Suprapubic skin (tissue), 4 donors: Measurements from ENCODE around the gene MTA3. TPM values are rescaled to one million over a fixed set of nuclear protein-coding genes. Genes with fewer than 3 reads are reported as not detected.
"Not testable (repeated sequence)": the region's sequence is repeated elsewhere in the genome, so short reads cannot be mapped to it uniquely, and the experiment has no call there.

Source experiments
- DNase-seq, 2 donors: peaks; one replicate each; pipeline ENCODE4 v3.0.0-alpha.2; 2019; ENCODE audit warnings: low spot score in 2 of 2
- H3K27ac ChIP-seq: fragments of 200-600 bp; sonication (generic); one replicate; pipeline ENCODE4 v1.5.1; 2019
- H3K27me3 ChIP-seq: fragments of 200-600 bp; sonication (generic); one replicate; pipeline ENCODE4 v1.5.1; 2019
- H3K36me3 ChIP-seq: fragments of 200-600 bp; sonication (generic); one replicate; pipeline ENCODE4 v1.5.1; 2019
- H3K4me1 ChIP-seq: fragments of 200-600 bp; sonication (generic); one replicate; pipeline ENCODE4 v1.5.1; 2019
- H3K4me3 ChIP-seq: fragments of 200-600 bp; sonication (generic); one replicate; pipeline ENCODE4 v1.5.1; 2019; ENCODE audit warnings: mild to moderate bottlenecking
- H3K9me3 ChIP-seq: fragments of 200-600 bp; sonication (generic); one replicate; pipeline ENCODE4 v1.5.1; 2019
- CTCF ChIP-seq, 2 donors: fragments of 200-600 bp in 1 of 2; fragments of 450-650 bp in 1 of 2; sonication (generic) in 1 of 2; IDR thresholded peaks; one replicate each; pipeline ENCODE4 v1.5.1; 2016 to 2019; ENCODE audit warnings: antibody characterized with exemption in 2 of 2, mild to moderate bottlenecking in 1 of 2, moderate library complexity in 1 of 2
- EP300 ChIP-seq: sonication (generic); formaldehyde crosslinking; IDR thresholded peaks from one replicate; pipeline ENCODE4 v1.6.1; 2017; ENCODE audit warnings: antibody characterized with exemption
- POLR2A ChIP-seq, 2 donors: fragments of 450-650 bp; IDR thresholded peaks; one replicate each; pipeline ENCODE4 v1.6.1; 2017; ENCODE audit warnings: antibody characterized with exemption in 2 of 2, mild to moderate bottlenecking in 2 of 2, moderate library complexity in 2 of 2
- POLR2AphosphoS5 ChIP-seq, 3 donors: sonication (generic); formaldehyde crosslinking; IDR thresholded peaks; one replicate each; pipeline ENCODE4 v1.6.1; 2017; ENCODE audit warnings: antibody characterized with exemption in 3 of 3
- WGBS: methylation state at CpG from one replicate; pipeline ENCODE4 v1.1.5; 2018; 5-methylcytosine and 5-hydroxymethylcytosine counted together
- total RNA-seq, 4 donors: library from RNA; depleted of rRNA; stranded (reverse); fragments of >200 nt; gene quantifications; one replicate each; pipeline ENCODE4 v1.1.0, GENCODE V29; 2016

MTA3 gene
- total RNA-seq, 4 donors from 2014 or later = 29.6 to 81.9 (median 30.3) TPM

- Histone ChIP-seq H3K4me3 (no peak overlapping the region), H3K27ac (no peak overlapping the region), H3K9me3 (no peaks in the 10 kb centered on the region), H3K36me3 (peaks cover 3% of the 10 kb centered on the region), H3K4me1 (no peaks in the 10 kb centered on the region), H3K27me3 (no peaks in the 10 kb centered on the region)
- DNase-seq = no peak
- 92% methylated on average over 2 of the region's 2 CpGs for WGBS
- TF ChIP-seq POLR2AphosphoS5 (IDR thresholded peaks at IDR 0.05) (no peak), EP300 (no peak), CTCF (IDR thresholded peaks at IDR 0.05) (no peak), POLR2A (IDR thresholded peaks at IDR 0.05) (no peak)
These were observed 30.2 kb downstream of the MTA3 start for GRCh38 chr2:42598656-42599055.

- Histone ChIP-seq H3K4me1 (no peaks in the 10 kb centered on the region), H3K4me3 (no peak overlapping the region), H3K27ac (no peak overlapping the region), H3K27me3 (no peaks in the 10 kb centered on the region), H3K36me3 (peaks cover 3% of the 10 kb centered on the region), H3K9me3 (no peaks in the 10 kb centered on the region)
- no peak for TF ChIP-seq POLR2A (IDR thresholded peaks at IDR 0.05)
- no peak for TF ChIP-seq EP300
- no peak for TF ChIP-seq POLR2AphosphoS5 (IDR thresholded peaks at IDR 0.05)
- no peak for TF ChIP-seq CTCF (IDR thresholded peaks at IDR 0.05)
- WGBS = 86% methylated on average over 3 of the region's 3 CpGs
- DNase-seq = no peak
These were observed 32.6 kb downstream of the MTA3 start for GRCh38 chr2:42601076-42601475.

GRCh38 chr2:42602218-42602875 lies 33.9 kb downstream of the MTA3 start:
- 89% methylated on average over 2 of the region's 2 CpGs for WGBS
- TF ChIP-seq EP300 (no peak), POLR2AphosphoS5 (IDR thresholded peaks at IDR 0.05) (no peak), POLR2A (IDR thresholded peaks at IDR 0.05) (no peak), CTCF (IDR thresholded peaks at IDR 0.05) (no peak)
- no peak for DNase-seq
- Histone ChIP-seq H3K27ac (no peak overlapping the region), H3K4me1 (no peaks in the 10 kb centered on the region), H3K36me3 (peaks cover 3% of the 10 kb centered on the region), H3K27me3 (no peaks in the 10 kb centered on the region), H3K9me3 (no peaks in the 10 kb centered on the region), H3K4me3 (no peak overlapping the region)

GRCh38 chr2:42602876-42603219 lies 34.4 kb downstream of the MTA3 start:
- TF ChIP-seq CTCF (IDR thresholded peaks at IDR 0.05) (no peak), POLR2AphosphoS5 (IDR thresholded peaks at IDR 0.05) (no peak), EP300 (no peak), POLR2A (IDR thresholded peaks at IDR 0.05) (no peak)
- no peak overlapping the region for H3K27ac ChIP-seq
- no peak overlapping the region for H3K4me3 ChIP-seq
- no peaks in the 10 kb centered on the region for H3K4me1 ChIP-seq
- WGBS = 76% methylated on average over 3 of the region's 3 CpGs
- no peak for DNase-seq
- H3K9me3 ChIP-seq = no peaks in the 10 kb centered on the region
- H3K36me3 ChIP-seq = peaks cover 3% of the 10 kb centered on the region
- no peaks in the 10 kb centered on the region for H3K27me3 ChIP-seq

GRCh38 chr2:42604341-42604867 lies 36.0 kb downstream of the MTA3 start:
- 89% methylated on average over 6 of the region's 6 CpGs for WGBS

GRCh38 chr2:42606166-42606565 lies 37.7 kb downstream of the MTA3 start:
- not testable (repeated sequence) for DNase-seq, H3K9me3 ChIP-seq, H3K4me1 ChIP-seq, H3K27ac ChIP-seq, H3K4me3 ChIP-seq, H3K27me3 ChIP-seq
- H3K36me3 ChIP-seq = peaks cover 23% of the 10 kb centered on the region
- WGBS = 97% methylated on average over 16 of the region's 33 CpGs

More at GRCh38 chr2:42604341-42604867, 36.0 kb downstream of the MTA3 start:
- not testable (repeated sequence) for H3K27ac ChIP-seq, H3K36me3 ChIP-seq, DNase-seq, H3K27me3 ChIP-seq, H3K4me1 ChIP-seq, H3K9me3 ChIP-seq, H3K4me3 ChIP-seq
